ENCODE results near the gene STX17.

The STX17 gene

GRCh38 chr9:99905833-99906402 is 536 bp upstream of the STX17 start:
- no peak for DNase-seq (ENCODE audit: low read depth in 2 of 3, low spot score in 1 of 3)

DNA sequence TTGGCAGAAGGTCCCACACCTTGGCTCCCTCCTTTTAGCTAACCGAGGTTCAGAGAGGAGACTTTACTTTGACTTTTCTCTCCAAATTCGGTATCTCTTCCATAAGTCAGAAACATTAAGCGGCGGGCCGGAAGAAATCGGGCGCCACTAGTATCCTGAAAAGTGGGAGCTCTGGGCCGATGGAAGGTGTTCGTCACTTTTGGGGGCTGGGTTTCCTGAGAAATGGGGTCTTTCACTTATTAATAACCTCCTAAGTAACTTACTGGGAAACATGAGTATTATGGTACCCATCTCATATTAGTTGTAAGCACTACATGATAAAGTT is 716 bp downstream of the STX17 start:
- no peak for DNase-seq (ENCODE audit: low read depth in 2 of 3, low spot score in 1 of 3)

- no peak for DNase-seq (ENCODE audit: low read depth in 2 of 3, low spot score in 1 of 3)
Observed at GRCh38 chr9:99911600-99911999, 5.1 kb downstream of the STX17 start.

GRCh38 chr9:99916650-99917049 is 10.2 kb downstream of the STX17 start:
- no peak for DNase-seq (ENCODE audit: low read depth in 2 of 3, low spot score in 1 of 3)

GRCh38 chr9:99918134-99918533 is 11.7 kb downstream of the STX17 start:
- DNase-seq (ENCODE audit: low read depth in 2 of 3, low spot score in 1 of 3): no peak

DNA sequence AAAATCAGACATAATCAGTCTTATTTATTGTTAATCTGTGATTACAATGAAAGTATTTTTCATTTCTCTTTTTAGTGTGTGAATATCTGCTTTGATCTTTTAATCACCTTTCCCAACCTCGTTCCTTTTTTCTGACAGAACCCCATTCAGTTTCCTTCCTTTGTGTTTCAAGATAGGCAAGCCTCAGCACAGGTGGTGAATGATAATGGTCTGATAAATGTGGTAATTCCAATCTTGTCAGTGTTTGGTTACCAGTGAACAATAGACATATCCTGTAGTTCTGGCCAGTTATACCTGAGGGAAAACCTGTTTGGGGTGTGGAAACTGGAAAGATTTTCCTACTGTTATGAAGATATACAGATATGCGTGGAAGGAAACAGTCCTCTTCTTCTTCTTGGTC is 13.5 kb downstream of the STX17 start:
- DNase-seq (ENCODE audit: low read depth in 2 of 3, low spot score in 1 of 3): no peak

GRCh38 chr9:99921875-99922710 is 15.6 kb downstream of the STX17 start:
- no peak for DNase-seq (ENCODE audit: low read depth in 2 of 3, low spot score in 1 of 3)

DNA sequence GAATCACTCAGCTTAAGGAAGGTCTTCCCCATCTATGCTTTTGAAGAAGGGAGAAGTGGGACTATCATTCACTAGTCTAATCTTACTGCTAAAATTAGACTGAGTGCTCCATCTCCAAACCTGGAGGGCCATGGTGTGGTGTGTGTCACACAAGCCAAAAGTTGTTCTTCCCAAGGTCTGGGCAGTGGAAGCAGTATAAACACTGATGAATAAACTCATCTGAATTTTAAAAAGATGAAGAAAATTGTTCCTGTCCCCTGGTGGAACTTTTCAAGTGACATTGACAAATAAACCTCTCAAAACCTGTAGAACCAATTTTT is 16.2 kb downstream of the STX17 start:
- DNase-seq (ENCODE audit: low read depth in 2 of 3, low spot score in 1 of 3): no peak

GRCh38 chr9:99925541-99925940 is 19.1 kb downstream of the STX17 start:
- no peak for DNase-seq (ENCODE audit: low read depth in 2 of 3, low spot score in 1 of 3)

DNA sequence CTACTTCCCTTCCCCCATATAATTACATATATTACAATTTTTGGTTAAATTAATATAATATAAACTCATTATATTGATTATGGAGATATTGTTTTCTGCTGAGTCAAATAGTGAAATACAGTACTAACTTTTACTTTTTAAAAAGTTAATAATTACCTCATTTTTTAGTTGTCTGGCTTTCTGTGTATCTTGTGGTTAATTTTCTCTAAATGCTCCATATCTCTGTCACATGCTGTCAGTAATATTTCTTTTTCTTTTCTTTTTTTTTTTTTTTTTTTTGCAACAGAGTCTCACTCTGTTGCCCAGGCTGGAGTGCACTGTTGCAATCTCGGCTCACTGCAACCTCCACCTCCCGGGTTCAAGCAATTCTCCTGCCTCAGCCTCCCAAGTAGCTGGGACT is 23.2 kb downstream of the STX17 start:
- no peak for DNase-seq (ENCODE audit: low read depth in 2 of 3, low spot score in 1 of 3)

GRCh38 chr9:99931155-99931840 is 24.8 kb downstream of the STX17 start:
- DNase-seq (ENCODE audit: low read depth in 2 of 3, low spot score in 1 of 3): no peak

DNA sequence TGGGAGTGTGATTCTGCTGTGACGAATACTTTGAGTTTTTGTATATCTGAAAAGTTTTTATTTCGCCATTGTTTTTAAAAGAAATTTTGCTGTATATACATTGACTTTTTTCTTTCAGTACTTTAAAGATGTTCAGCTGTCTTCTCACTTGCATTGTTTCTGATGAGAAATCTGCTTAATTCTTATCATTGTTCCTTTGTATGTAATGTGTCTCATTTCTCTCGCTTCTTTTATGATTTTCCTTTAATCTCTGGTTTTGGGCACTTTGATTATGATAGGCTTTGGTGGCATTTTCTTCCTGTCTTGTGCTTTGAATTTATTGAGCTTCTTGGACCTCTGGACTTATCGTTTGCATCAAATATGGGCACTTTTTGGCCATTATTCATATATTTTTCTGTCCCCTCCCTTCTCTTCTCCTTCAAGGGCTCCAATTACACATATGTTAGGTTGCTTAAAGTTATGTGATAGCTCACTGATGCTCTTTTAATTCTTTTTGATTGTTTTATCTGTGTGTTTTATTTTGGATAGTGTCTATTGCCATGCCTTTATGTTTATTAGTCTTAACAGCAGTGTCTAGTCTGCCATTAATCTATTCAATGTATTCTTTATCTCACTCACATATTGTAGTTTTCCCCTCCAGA is 30.6 kb downstream of the STX17 start:
- DNase-seq (ENCODE audit: low read depth in 2 of 3, low spot score in 1 of 3): no peak

DNA sequence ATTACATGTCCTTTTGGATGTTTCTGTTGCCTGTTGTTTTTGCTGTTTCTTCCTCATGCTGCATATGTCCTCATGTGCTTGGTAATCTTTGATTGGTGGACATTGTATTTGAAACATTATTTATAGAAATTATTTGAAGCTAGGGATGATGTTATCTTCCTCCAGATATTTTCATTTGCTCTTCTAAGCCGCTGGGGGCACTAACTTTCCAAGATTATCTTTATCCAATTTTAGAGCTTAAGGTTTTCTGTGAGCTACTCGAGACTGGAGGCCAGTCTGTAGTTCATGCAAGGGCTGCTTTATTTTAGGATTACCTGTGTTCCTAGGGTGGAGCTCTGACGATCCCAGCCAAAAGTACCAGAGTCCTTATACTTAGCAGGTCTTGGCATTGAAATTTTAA is 40.9 kb downstream of the STX17 start:
- no peak for DNase-seq (ENCODE audit: low read depth in 2 of 3, low spot score in 1 of 3)

DNA sequence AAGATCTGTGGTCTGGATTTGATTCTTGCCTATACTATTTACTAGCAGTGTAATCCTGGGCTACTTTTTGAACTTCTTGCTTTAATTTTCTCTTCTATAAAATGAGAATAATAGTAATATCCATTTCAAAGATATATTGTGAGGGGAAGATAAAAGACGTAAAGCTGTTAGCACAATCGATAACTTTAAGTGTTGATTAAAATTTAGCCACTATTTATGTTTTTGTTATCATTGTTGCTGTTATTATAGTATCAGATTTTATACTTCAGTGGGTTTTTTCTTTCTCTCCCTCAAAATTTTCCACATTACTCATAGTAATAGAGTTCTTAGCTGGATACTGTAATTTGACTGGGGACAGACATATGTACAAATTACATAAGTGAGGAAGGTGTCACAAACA is 42.0 kb downstream of the STX17 start:
- no peak for DNase-seq (ENCODE audit: low read depth in 2 of 3, low spot score in 1 of 3)

DNA sequence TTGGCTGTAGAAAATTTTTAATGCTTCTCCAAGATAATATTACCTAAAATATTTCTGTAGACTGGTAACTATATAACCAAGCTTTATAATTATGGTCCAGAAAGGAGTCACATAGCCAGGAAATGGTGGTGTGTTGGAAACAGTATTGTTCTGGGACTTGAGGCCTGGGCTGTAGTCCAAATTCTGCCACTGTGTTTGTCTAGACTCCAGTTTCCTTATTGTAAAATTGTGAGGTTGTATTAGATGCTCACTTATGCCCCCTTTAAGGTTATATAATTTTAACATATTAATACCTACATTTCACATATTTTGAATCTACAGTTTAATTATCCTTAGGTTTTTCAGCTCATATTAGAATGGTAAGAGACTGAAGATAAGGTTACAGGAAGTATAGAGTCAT is 42.4 kb downstream of the STX17 start:
- DNase-seq (ENCODE audit: low read depth in 2 of 3, low spot score in 1 of 3): no peak

DNA sequence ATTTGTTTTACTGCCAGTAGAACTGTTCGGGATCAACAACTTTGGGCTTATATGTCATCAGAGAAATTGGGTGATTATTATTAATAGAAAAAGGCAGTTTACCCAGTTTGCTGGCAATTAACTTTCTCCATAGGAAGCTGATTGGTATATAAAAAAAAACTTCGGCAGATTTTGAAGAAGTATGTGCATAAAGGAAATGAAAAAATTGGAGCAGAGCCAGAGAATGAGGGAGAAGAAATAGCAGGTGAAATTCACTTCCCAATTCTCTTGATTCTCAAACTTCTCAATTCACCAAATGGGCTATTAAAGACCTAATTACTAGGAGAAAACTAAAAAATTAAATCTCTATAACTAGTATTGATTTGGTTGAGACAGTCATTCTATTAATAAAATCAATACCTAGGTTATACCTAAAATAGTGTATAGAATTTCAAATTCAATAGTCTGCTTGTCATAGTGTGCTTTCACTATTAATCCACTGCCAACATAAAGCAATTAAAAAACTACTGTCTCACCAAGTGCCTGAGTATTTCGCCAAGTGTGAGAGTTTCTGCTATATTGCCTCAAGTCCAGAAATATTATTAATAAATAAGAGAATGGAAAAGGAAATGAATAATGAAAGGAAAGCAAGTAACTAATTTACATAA is 47.5 kb downstream of the STX17 start:
- no peak for DNase-seq (ENCODE audit: low read depth in 2 of 3, low spot score in 1 of 3)

GRCh38 chr9:99954819-99955218 is 48.4 kb downstream of the STX17 start:
- no peak for DNase-seq (ENCODE audit: low read depth in 2 of 3, low spot score in 1 of 3)

GRCh38 chr9:99955606-99956005 is 49.2 kb downstream of the STX17 start:
- DNase-seq (ENCODE audit: low read depth in 2 of 3, low spot score in 1 of 3): peak in 1 of 3 donors; percentile 2

GRCh38 chr9:99962680-99963261 is 56.3 kb downstream of the STX17 start:
- no peak for DNase-seq (ENCODE audit: low read depth in 2 of 3, low spot score in 1 of 3)

GRCh38 chr9:99964336-99964735 is 57.9 kb downstream of the STX17 start:
- no peak for DNase-seq (ENCODE audit: low read depth in 2 of 3, low spot score in 1 of 3)

- no peak for DNase-seq (ENCODE audit: low read depth in 2 of 3, low spot score in 1 of 3)
Observed at GRCh38 chr9:99966001-99966400, 59.5 kb downstream of the STX17 start.

All from stimulated activated CD4-positive, alpha-beta T cell treated with anti-CD3 and anti-CD28 coated beads, Interleukin-12 subunit alpha, Interleukin-12 subunit beta, amount 100 ng/mL, for 48 hours (primary cell).